ENCODE measurements around the gene SIN3B. TPM values are rescaled to one million over a fixed set of nuclear protein-coding genes. Genes with fewer than 3 reads are reported as not detected.

Gene SIN3B
- total and polyA plus RNA-seq, 9 of the 15 experiments (the other 6 are each of a cell fraction or from before 2014, with no cell fraction given) = 0.51 to 34.2 (median 14.3) TPM

GRCh38 chr19:16836115-16837034 is 7.2 kb downstream of the SIN3B start (continued):
- TF ChIP-seq CTCF (IDR thresholded peaks at IDR 0.05 in 2 of 3, conservative IDR thresholded peaks at IDR 0.05 in 1 of 3; ENCODE audit: insufficient read depth in 2 of 3, low read depth in 1 of 3, low read length in 3 of 3) = peak; percentile 41 to 60 (median 57); a peak in 5 of 6 replicates
- 0 out of 2 replicates have a peak, but pooled peaks have one; percentile 8 for TF ChIP-seq SPI1 (IDR thresholded peaks at IDR 0.05; ENCODE audit: borderline replicate concordance, low read depth, low read length)
- peak; percentile 75 for TF ChIP-seq C11orf30 (IDR thresholded peaks at IDR 0.05; ENCODE audit: low read depth)
- peak; percentile 88 for TF ChIP-seq ZNF316 (IDR thresholded peaks at IDR 0.05)
- TF ChIP-seq ZBTB33 (CRISPR knock-in tag; IDR thresholded peaks at IDR 0.05) = peak; percentile 90
- no peak for TF ChIP-seq ZNF184 (CRISPR knock-in tag; IDR thresholded peaks at IDR 0.05)
- peak in 1 of 2 experiments; percentile 62; a peak in 2 of 4 replicates for TF ChIP-seq RAD21 (CRISPR knock-in tag; conservative IDR thresholded peaks at IDR 0.05 in 1 of 2, IDR thresholded peaks at IDR 0.05 in 1 of 2)
- peak; percentile 48 for TF ChIP-seq SMC3 (conservative IDR thresholded peaks at IDR 0.05; ENCODE audit: insufficient read depth, low read depth, low read length)
- TF ChIP-seq CTCFL (IDR thresholded peaks at IDR 0.05; ENCODE audit: borderline replicate concordance, insufficient read depth, low read depth, low read length, poor library complexity, severe bottlenecking) = no peak
- 0 out of 2 replicates have a peak, but pooled peaks have one; percentile 49 for TF ChIP-seq FOXK1 (CRISPR knock-in tag; IDR thresholded peaks at IDR 0.05; ENCODE audit: borderline replicate concordance)
- no peak for TF ChIP-seq CBFB (CRISPR knock-in tag; IDR thresholded peaks at IDR 0.05)
